Inferior parietal cortex (tissue), 1 donor: ENCODE data around the gene OR6K6.

Experiments used
- DNase-seq: peaks from one replicate; pipeline ENCODE4 v3.0.0-alpha.2; 2016; ENCODE audit errors: extremely low spot score

Gene OR6K6, protein sequence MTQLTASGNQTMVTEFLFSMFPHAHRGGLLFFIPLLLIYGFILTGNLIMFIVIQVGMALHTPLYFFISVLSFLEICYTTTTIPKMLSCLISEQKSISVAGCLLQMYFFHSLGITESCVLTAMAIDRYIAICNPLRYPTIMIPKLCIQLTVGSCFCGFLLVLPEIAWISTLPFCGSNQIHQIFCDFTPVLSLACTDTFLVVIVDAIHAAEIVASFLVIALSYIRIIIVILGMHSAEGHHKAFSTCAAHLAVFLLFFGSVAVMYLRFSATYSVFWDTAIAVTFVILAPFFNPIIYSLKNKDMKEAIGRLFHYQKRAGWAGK

DNA sequence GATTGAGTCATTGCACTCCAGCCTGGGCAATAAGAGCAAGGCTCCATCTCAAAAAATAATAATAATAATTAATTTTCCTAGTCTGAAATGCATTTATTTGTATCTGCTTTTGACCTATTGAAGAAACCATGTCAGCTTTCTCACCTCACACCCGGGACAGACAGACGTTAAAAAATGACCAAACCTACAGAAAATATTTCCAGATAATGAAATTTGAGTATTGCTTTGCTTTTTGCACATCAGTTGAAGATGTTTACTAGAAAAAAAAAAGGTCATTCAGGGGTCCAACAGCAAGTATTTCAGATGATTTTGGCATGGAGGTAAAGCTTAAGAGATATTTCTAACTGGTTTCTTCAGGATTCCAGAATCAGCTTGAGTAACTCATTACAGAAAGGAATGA, at the start of gene OR6K6:
Gene OR6K6 (plus strand): TSS at position 301 of the 400 bp plus-strand sequence. CDS start 168 bp downstream, outside the sequence.
- DNase-seq: no peak

DNA sequence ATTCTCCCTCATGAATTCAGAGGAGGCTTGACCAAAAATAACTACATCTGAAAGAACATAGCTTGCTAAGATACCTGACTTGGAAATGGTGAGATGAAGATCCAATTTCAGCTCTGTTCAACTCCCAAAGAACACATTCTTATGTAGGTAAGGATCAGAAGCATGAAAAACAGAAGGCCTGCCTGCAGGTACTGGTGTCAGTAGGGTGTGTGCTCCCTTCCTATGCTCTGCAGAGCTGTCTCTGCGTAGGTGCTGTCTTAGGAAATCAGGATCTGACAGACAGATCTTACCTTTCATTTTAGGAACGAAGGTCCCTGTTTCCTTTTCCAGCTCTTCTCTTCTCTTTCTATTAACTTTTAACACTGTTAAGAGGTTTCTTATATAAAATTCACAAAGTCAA, 48.4 kb upstream of the OR6K6 start:
- DNase-seq: no peak

DNA sequence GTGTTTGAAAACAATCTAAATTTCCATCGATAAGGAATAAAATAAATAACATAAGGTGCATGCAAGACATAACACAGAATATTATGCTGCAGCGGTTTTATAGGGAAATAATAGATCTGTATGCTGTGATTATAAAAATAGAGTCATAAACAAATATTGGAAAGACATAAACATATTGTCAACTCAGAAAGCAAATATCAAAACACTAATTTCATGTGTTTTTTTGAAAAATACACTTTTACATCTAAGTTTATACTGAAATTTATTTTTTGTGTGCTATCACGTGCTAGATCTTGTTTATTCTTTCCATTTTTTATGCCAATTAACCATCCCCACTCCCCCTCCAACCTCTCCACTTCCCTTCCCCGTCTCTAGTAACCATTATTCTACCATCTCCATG, 43.4 kb upstream of the OR6K6 start:
- no peak for DNase-seq

DNA sequence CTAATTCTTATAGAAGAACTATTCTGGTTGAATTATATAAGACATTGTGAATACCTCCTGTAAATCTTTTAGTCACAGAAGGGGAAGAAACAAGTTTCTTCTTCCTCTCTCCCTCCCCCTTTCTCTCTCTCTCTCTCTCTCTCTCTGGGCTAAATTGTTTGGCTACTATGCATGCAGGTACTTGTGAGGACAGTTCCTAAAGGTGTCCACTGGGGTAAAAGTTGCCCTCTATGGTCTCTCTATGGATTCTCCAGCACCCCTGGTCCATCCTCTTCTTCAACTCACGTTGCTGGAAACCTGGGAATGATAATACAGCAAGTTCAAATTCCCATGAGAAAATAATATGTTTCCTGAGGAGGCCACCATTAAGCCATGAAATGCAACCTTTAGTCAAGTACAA, 39.8 kb upstream of the OR6K6 start:
- no peak for DNase-seq

DNA sequence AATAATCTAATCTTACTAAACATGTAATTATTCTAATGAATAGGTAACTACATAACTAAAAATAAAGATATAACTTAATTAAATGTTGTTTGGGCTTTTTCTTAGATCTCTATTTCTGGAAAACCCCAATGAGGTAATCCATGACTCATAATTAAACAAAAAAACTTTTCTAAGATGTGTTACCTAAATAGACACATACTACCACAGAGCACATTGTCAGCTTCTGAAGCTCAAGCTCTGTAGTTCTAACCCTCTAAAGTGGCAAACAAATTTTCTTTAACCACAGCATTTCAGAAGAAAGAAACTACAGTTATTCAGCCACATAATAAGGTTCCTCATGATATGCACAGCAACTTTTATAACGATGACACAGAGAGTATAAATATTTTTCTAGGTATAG, 38.2 kb upstream of the OR6K6 start:
- DNase-seq: no peak

DNA sequence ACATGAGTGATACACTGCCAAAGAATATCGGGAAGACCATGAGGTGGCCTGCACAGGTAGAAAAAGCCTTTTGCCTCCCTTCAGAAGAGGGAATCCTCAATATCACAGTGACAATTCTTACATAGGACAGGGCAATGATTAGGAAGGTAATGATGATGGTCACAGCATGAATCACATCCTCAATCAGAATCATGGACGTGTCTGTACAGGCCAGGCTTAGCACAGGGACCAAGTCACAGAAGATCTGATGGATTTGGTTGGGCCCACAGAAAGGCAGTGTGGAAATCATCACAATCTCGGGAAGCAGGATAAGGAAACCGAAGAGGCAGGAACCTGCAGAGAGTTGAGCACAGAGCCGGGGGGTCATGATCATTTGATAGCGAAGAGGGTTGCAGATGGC, 37.2 kb upstream of the OR6K6 start:
- DNase-seq: no peak

DNA sequence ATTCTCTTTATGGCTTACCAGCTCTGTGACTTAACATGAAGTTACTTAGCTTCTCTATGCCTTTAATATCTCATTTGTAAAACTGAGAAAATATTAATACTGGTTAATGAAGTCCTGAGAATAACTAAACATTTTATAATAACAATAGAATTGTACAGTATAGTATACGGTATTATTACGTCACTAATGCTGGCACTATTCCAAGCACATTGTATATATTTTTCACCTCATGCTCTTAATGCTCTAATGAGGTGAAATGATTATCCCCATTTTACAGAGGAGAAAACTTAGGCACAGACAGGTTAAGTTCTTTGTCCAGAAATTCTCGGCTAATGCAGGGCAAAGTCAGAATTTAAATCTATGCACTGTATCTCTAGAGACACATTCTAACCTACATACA, 34.9 kb upstream of the OR6K6 start:
- no peak for DNase-seq

DNA sequence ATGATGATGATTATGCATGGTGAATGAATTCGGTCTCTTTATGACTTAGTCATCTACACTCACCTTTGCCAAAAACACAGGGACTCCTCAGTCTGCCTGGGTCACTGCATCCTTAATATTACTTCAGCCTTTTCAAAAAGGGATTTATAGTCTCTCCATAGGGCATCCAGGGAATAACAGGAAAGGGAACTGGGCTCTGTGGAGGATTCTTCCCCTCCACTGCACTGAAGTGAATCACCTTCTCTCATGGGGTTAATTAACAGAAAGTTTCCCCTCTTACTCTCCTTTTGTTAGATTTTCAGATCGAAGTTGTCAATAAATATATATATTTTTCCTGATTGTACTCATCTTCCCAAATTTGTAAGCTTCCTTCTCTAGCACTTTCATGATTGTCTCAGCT, 33.9 kb upstream of the OR6K6 start, which contains the start of gene OR6K3:
Gene OR6K3 (minus strand): TSS at position 101 of the 400 bp plus-strand sequence. CDS start 2,605 bp downstream, outside the sequence.
- no peak for DNase-seq

DNA sequence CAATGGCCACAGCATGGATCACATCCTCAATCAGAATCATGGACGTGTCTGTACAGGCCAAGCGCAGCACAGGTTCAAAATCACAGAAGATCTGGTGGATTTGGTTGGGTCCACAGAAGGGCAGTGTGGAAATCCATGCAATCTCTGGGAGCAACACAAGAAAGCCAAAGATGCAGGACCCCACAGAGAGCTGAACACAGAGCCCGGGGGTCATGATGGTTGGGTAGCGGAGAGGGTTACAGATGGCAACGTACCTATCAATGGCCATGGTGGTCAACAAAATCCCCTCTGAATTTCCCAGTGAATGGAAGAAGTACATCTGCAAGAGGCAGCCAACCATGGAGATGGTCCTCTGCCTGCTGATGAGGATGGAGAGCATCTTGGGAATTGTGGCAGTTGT, 30.1 kb upstream of the OR6K6 start:
- DNase-seq: no peak

DNA sequence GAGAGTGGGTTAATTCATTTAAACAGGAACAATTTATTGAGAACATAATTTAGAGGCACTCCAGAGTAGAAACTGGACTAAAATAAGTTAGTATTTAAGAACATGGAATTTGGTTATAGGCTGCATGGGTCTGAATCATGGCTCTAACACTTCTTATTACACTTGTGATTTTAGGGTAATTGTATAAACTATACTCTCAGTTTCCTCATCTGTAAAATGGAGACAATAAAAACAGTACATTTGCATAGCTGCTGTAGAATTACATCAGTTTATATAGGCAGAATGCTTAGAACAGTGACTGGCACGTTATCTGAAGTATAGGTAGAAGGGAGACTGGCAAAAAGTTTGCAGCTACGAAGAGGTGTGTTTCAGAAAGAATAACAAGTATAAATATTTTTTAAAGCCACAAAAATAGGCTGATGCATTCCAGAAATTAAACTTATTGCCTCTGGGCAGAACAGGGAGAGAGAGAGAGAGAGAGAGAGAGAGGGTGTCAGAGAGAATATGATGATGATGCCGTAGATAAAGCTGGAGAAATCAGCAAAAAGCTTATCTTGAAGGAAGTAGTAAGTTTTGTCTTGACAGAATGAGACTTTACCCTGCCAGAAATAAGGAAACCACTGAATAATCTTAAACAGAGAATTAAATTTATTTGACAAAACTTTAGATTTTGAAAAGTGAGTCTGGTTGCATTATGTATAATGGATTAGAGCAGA, 25.9 kb upstream of the OR6K6 start:
- no peak for DNase-seq

DNA sequence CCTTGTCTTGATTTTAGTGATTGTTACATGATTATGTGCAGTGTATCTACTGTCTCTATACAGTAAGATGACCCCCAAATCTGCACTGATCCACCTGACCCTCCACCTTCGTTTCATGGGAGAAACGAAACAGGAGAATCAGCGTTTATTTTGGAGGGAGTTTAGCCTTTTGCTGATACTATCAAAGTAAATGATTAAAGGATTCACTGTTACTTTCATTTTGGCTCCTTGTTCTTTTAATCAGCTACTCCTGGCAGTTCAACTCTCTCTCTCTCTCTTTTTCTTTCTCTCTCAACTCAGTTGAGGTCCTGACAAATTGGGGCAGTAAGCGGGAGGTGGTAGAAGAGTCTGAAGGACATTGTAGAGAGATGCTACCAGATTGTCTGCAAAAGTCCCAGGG, 24.1 kb upstream of the OR6K6 start:
- no peak for DNase-seq

DNA sequence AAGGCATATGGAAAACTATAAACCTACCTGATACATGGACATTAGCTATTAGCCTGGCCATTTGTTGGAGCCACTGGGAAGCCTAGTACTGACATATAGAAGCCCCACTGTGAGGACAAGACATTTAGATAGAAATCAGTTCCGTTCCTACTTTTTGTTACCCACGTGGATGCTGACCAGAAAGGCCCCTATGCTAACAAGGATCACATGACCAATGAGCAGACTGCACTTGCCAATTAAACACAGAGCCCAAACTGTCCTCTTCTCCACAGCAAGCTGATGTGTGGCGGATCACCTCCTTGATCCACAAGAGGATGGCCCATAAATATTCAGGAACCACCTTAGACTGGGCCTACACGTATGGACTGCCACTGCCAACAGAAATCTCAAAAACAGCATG, 22.8 kb upstream of the OR6K6 start:
- DNase-seq: no peak

DNA sequence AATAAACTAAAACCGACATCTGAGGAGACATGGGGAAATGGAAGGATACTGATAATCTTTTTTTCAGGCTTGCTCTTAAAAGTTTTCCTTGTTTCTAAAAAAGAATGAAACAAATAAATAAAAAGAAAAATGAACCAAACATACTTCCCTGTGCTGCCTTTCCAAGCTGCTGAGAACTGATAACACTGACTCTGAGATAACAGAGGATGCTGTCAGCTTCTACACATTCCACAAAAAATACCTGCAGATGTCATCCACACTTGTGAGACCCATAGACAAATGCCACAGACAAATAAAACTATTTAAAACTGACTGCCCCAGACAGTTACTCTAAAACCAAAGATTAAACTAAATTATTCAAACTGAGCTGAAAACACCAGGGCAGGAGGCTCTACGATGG, 22.0 kb upstream of the OR6K6 start:
- DNase-seq: no peak

DNA sequence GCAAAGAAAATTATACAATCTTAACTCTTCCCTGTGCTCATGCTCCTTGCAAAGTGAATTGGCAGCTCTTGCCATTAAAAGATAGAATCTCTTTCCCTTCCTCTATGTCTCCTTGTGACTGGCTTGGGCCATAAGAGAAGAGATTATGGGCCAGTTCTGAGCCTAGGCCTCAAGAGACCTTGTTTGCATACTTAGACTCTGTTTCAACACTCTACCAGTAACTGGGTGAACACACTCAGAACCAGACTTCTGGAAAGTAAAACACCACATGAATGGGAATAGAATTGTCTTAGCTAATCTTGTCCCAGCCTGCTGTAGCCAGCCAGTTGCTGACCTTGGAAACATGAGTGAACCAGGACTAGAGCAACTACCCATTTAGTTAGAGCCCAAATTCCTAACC, 18.7 kb upstream of the OR6K6 start:
- no peak for DNase-seq

DNA sequence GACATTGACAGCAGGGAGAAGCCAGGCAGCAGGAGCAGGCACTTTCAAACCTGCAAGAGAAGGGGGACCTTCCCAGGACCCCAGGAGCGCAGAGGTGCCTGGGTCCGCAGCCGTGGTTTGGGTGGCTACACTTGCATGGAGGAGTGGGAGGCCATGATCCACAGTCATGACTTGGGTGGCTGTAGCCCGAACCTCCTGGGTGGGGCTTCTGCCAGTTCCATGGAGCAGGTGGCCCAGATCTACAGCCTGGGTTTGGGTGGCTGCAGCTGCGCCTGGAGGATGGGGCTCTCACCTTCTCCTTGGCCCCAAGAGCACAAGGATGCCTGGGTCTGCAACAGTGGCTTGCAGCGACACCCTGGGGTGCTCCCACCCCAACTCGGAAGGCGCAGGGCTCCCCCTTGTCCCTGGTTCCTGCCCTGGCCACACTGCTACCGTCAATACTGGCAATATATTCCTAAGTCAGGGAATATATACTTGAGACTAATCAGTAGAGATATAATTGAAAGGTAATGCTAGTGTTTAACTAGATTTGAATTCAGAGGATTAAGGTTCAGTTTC, 2.3 kb upstream of the OR6K6 start:
- DNase-seq: no peak

DNA sequence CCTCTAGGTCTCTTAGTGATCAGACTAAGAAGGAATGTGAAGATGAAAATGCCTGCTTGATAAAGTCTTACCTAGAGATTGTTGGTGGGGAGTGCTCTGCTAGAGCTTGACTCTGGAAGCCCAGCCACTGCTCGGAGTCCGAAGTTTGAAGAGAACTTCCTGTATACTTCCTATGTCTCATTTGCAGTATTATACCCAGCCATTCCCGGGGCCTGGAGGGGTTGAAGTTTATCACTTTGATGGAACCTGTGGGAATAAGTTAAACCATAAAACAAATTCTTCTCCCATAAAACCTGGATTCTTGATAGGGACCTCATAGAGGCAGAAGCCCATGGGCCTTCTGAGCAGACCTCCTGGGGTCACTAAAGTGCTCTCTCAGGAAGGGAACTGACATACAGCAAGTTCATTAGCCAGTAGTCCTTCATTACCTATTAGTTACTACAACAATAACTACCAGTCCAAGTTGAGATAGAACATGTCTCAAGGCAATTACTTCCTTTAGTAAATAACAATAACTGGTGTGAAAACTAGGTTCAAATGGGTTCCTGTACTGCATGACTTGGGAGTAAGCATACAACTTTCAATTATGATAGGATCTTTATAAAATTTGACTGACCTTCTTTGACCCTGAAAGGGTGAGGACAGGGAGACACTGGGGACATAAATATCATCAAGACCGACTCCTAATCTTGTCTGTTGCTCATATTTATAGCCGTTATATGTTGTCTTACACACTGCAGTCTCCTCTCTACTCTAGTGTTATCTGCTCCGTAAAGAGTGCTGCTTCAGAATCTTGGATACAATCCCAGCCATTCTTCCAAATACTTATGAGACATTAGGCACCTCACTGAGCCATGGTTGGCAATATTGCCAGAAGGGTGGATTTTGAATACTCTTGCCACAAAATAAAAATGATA, 17.7 kb downstream of the OR6K6 start, which contains the start of gene OR6N1:
Gene OR6N1 (minus strand): TSS at position 246 of the 917 bp plus-strand sequence. CDS start 5,513 bp downstream, outside the sequence.
- DNase-seq: no peak

DNA sequence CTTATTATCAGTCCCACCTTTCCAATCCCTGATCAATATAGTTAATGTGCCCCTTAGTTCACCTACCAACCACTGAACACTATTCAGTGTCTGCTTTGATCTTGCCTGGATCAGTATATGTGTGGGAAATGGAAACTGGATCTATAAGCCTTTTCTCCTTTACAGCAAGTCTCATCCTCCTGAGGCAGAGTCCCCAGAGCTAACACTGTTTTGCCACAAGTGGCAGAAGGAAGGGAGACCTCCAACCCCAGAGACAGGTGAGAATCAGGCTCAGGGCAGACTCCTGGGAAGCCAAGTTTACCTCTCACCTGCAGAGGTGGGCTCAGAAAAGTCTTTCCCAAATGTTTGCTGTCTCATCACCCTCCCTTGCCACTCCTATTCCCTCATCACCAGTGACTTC, 26.6 kb downstream of the OR6K6 start, which contains the start of gene OR6N2:
Gene OR6N2 (minus strand): TSS at position 101 of the 400 bp plus-strand sequence. CDS start 3,569 bp downstream, outside the sequence.
- no peak for DNase-seq

DNA sequence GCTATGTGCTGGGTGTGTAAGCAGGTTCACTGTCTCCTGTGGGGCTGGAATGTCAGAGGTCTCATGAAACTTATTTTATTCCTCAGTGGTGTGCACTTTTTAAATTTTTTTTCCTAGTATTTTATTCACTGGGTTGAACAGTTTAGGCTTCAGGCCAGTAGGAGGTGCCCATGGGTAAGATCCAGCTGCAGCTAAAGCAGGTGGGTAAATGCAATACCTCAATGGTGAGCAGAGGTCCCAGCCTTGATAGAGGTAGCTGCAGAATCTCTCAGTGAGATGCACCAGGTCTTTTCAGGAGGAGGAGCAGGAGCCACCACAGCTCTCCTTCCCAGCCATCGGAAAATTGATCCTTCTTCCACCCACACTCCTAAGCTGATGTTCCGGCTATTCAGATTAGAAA, 39.1 kb downstream of the OR6K6 start:
- no peak for DNase-seq

DNA sequence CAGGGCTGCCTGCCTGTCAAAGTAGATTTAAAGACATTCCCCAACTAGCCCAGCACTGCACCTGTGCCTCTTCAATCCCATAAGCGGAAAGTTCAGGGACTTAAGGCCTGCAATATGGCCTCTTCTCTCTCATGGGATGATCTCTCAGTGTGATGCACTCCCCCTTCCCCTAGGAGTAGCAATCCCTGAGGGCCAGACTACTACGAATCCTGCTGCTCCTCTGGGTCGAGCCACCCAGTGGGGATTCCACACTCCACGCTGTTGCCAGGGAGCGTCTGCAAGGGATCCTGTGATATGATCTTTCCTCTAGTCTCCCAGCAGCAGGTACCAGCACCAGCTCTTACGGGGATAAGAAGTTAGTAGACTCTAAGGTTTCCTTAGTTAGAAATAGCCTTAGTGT, 39.7 kb downstream of the OR6K6 start:
- DNase-seq: no peak

DNA sequence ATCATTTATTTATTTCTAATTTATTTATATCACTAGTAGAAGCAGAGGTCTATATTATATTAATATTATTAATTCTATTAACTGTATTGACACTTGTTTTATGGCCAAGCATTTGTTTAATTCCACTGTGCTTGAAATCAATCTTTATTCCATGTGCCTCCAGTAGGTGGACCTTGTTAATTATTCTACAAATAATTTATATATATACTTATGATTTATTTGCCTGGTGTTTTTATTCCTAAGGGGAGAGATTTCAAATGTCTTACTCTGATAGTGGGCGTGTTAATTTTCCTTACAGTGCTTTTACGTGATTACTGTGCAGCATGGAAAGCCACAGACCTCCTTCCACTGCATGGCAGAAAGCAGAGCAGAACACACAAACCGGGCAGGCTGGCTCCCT, 44.0 kb downstream of the OR6K6 start:
- no peak for DNase-seq

DNA sequence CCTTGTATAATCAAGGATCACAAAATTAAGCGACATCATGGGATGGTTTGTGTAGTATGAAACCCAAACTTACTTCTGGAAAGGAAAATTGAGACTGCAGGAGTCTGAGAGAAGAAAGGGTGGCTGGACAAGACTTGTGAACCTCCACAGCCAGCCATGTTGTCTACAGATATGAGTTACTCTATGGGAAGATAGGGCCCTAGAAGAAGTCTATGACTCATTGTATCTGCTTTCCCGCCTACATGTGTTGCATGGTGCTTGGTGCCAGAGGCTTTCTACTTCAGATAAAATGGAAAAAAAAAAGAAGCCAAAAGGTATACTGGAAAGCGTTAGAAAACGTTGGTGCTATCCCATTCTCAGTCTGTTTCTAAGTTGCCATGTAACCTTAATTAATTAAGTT, 45.2 kb downstream of the OR6K6 start:
- DNase-seq: no peak

DNA sequence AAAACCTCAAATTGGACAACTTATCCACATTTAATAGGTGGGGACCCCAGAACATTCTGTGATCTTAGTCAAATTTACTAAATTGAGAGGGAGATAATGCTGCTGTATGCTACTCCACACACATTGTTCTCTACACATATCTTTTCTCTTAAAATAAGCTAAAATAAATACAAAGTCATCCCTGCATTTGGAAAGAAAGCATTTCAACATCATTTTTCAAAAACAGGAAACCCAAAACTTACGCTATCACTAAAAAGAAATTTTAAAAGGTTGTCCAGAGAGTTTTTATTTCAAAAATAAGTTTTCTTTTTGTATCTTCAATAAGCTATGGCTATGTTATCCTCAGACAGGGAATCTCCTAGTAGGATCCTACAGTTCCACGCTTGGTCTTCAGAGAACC, 46.0 kb downstream of the OR6K6 start:
- no peak for DNase-seq
